Head of caudate nucleus (tissue), 42 donors: ENCODE measurements around the gene ZNHIT1.
"Not testable (repeated sequence)": the region's sequence is repeated elsewhere in the genome, so short reads cannot be mapped to it uniquely, and the experiment has no call there.

Experiments
- DNase-seq, 42 donors: peaks; one replicate each; pipeline versions ENCODE4 v3.0.0 to v3.0.0-alpha.2; 2020 to 2021; ENCODE audit warnings: mixed read lengths in 7 of 42
- intact Hi-C: fragments of 100-400 bp; cut with DNase I; formaldehyde crosslinking; loops from one replicate; pipeline ENCODE4 v1.15.0; 2022

The ZNHIT1 gene

GRCh38 chr7:101255796-101256195, 37.8 kb downstream of the ZNHIT1 start:
- DNase-seq, result no peak
- intact Hi-C loops, result no loop called here

- intact Hi-C loops, result no loop called here
- DNase-seq, result no peak
Observed at GRCh38 chr7:101258243-101258731, 40.3 kb downstream of the ZNHIT1 start.

DNA sequence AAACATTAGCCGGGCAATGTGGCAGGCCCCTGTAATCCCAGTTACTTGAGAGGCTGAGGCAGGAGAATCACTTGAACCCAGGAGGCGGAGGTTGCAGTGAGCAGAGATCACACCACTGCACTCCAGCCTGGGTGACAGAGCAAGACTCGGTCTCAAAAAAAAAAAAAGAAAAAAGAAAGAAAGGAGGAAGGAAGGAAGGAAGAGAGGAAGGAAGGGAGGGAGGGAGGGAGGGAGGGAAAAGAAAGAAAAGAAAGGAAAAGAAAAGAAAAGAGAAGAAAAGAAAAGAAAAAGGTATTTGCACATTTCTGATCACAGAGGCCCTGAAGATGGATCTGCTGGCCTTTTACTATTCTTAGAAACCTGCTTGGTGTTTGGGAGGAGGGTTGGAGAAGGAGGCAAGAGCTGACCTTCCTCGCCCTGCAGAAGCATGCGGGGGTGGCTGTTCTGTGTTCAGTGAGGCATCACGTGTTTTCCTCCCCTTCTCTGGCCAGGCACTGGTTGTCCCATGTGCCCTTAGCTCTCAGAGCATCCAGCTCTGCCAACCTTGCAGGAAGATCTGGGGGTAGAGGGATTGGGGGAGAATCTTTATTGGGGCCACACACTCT, 46.2 kb downstream of the ZNHIT1 start:
- intact Hi-C loops, result not testable (repeated sequence)
- DNase-seq, result peak in 1 of 42 donors; percentile 6

GRCh38 chr7:101265622-101266516, 47.9 kb downstream of the ZNHIT1 start:
- intact Hi-C loops, result no loop called here
- DNase-seq, result no peak

- intact Hi-C loops, result no loop called here
- no peak for DNase-seq
Observed at GRCh38 chr7:101269664-101270063, 51.7 kb downstream of the ZNHIT1 start.

- intact Hi-C loops, result no loop called here
- no peak for DNase-seq
Observed at GRCh38 chr7:101271021-101271420, 53.1 kb downstream of the ZNHIT1 start.

- DNase-seq, result no peak
- intact Hi-C loops, result no loop called here
Observed at GRCh38 chr7:101273206-101273605, 55.2 kb downstream of the ZNHIT1 start.
